Measurements from ENCODE around the gene ABHD4. TPM values are rescaled to one million over a fixed set of nuclear protein-coding genes. Genes with fewer than 3 reads are reported as not detected.
"Not testable (repeated sequence)": the region's sequence is repeated elsewhere in the genome, so short reads cannot be mapped to it uniquely, and the experiment has no call there.

The ABHD4 gene
- total RNA-seq, 1 experiment from 2014 or later, result 9.1 TPM

DNA sequence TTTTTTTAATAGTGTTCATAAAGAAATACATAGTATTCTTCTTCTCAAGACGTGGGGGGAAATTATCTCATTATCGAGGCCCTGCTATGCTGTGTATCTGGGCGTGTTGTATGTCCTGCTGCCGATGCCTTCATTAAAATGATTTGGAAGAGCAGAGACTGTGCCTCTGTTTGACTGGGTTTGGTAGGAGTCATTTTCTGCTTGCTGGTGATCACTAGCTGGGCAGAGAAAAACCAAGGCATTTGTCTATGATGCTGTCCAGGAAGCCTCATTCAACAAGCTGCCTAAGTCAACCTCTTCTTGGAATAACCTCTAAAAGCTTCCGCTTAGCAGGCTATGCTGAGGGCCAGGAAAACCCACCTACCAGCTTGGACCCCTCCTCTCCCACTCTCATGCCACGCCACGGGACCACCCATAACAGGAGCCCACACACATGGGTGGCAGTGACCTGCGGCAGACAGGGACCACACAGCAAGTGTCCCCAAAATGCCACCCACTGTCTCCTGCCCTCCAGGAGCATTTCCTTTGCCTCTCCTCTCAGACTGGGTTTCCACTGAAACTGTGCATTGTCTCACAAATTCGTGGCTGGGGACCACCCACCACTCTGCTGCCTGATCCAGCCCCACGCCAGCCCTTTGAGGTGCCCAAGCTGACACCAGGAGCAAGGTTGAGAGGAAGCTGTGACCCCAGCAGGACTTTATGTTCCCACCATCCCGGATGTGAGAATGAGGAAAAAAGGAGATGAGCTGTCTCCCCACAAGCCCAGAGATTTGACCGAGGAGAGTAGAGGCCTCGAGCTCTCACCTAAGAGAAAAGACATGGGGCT is 45.9 kb upstream of the ABHD4 start:
- TF ChIP-seq CTCF (conservative IDR thresholded peaks at IDR 0.05; ENCODE audit: low read depth, low read length) (no peak), EZH2 (IDR thresholded peaks at IDR 0.05; ENCODE audit: low read length, unreplicated experiment) (no peak), EZH2phosphoT487 (IDR thresholded peaks at IDR 0.05; ENCODE audit: borderline replicate concordance, low read length) (no peak)
- Histone ChIP-seq H3K36me3 (ENCODE audit: low read depth, low read length) (no peaks in the 10 kb centered on the region; the same call in 1 of the 2 replicates), H3K9me2 (replicated peaks; ENCODE audit: low read length) (no peaks in the 10 kb centered on the region), H3K27ac (ENCODE audit: low read length) (no peak overlapping the region), H3K9me3 (ENCODE audit: low read length) (no peaks in the 10 kb centered on the region), H3K79me2 (ENCODE audit: low read length) (no peaks in the 10 kb centered on the region), H3K9ac (ENCODE audit: low read length) (no peak overlapping the region), H2AFZ (ENCODE audit: low read length) (no peak overlapping the region), H3F3A (ENCODE audit: low read length, unreplicated experiment) (no peaks in the 10 kb centered on the region), H4K20me1 (ENCODE audit: low read length) (no peaks in the 10 kb centered on the region), H3K4me2 (ENCODE audit: low read length) (peak overlapping the region; percentile 7), H3K4me1 (ENCODE audit: insufficient read depth, low read length) (peaks cover 58% of the 10 kb centered on the region), H3K4me3 (ENCODE audit: low read length) (no peak overlapping the region), H3K27me3 (ENCODE audit: low read length) (no peaks in the 10 kb centered on the region)
- intact Hi-C loops (cut with micrococcal nuclease), result loop anchor here (10.0 kb wide), 2 partner anchors 77 to 237 kb away; no protein-coding TSS in a partner anchor
- BruUV-seq (replicated peaks), result no TSS peak
- CTCF ChIA-PET, result interaction anchor here (0.8 kb wide), 1 partner anchor 331 kb away, joined by 3 read pairs; no protein-coding TSS in a partner anchor
- no peak for ATAC-seq
- POLR2A ChIA-PET (ENCODE audit: unreplicated experiment), result no interaction called here
- DNase-seq, result no peak

GRCh38 chr14:22552827-22553076 is 45.3 kb upstream of the ABHD4 start:
- Histone ChIP-seq H3K79me2 (ENCODE audit: low read length) (no peaks in the 10 kb centered on the region), H3K9me3 (ENCODE audit: low read length) (no peaks in the 10 kb centered on the region), H3K4me1 (ENCODE audit: insufficient read depth, low read length) (peaks cover 58% of the 10 kb centered on the region), H3K27ac (ENCODE audit: low read length) (no peak overlapping the region), H3K36me3 (ENCODE audit: low read depth, low read length) (no peaks in the 10 kb centered on the region; the same call in 1 of the 2 replicates), H3K9me2 (replicated peaks; ENCODE audit: low read length) (no peaks in the 10 kb centered on the region), H2AFZ (ENCODE audit: low read length) (no peak overlapping the region), H4K20me1 (ENCODE audit: low read length) (no peaks in the 10 kb centered on the region), H3K9ac (ENCODE audit: low read length) (no peak overlapping the region), H3K4me2 (ENCODE audit: low read length) (no peak overlapping the region), H3K27me3 (ENCODE audit: low read length) (no peaks in the 10 kb centered on the region), H3K4me3 (ENCODE audit: low read length) (no peak overlapping the region), H3F3A (ENCODE audit: low read length, unreplicated experiment) (no peaks in the 10 kb centered on the region)
- DNase-seq, result no peak
- no TSS peak for BruUV-seq (replicated peaks)
- no peak for ATAC-seq
- ChIA-PET CTCF (no interaction called here), POLR2A (ENCODE audit: unreplicated experiment) (no interaction called here)
- TF ChIP-seq EZH2phosphoT487 (IDR thresholded peaks at IDR 0.05; ENCODE audit: borderline replicate concordance, low read length) (no peak), CTCF (conservative IDR thresholded peaks at IDR 0.05; ENCODE audit: low read depth, low read length) (no peak), EZH2 (IDR thresholded peaks at IDR 0.05; ENCODE audit: low read length, unreplicated experiment) (no peak)
- intact Hi-C loops (cut with micrococcal nuclease), result loop anchor here (10.0 kb wide), 2 partner anchors 78 to 238 kb away; no protein-coding TSS in a partner anchor

- TF ChIP-seq EZH2phosphoT487 (IDR thresholded peaks at IDR 0.05; ENCODE audit: borderline replicate concordance, low read length) (no peak), EZH2 (IDR thresholded peaks at IDR 0.05; ENCODE audit: low read length, unreplicated experiment) (no peak), CTCF (conservative IDR thresholded peaks at IDR 0.05; ENCODE audit: low read depth, low read length) (no peak)
- intact Hi-C loops (cut with micrococcal nuclease), result loop anchor here (10.0 kb wide), 2 partner anchors 79 to 239 kb away; no protein-coding TSS in a partner anchor
These were observed 44.7 kb upstream of the ABHD4 start for GRCh38 chr14:22553445-22553844.

DNA sequence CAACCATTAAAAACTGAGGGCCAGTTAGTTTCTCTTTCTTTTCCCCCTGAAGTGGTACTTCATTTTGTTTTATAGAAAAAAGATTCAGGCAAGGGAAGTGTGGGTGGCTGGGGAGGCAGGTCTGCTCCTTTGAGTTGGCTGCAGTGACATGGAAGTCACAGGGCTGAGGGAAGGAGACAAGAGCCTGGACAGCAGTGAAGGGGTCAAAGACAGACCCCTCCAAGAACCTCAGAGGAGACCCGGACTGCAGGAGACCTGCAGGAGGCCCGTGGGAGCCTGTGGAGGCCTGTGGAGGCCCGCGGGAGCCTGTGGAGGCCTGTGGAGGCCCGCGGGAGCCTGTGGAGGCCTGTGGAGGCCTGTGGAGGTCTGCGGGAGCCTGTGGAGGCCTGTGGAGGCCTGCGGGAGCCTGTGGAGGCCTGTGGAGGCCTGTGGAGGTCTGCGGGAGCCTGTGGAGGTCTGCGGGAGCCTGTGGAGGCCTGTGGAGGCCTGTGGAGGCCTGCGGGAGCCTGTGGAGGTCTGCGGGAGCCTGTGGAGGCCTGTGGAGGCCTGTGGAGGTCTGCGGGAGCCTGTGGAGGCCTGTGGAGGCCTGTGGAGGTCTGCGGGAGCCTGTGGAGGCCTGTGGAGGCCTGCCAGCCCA is 44.1 kb upstream of the ABHD4 start:
- H3K9me2 ChIP-seq (replicated peaks; ENCODE audit: low read length); H4K20me1 ChIP-seq (ENCODE audit: low read length); H3K27ac ChIP-seq (ENCODE audit: low read length); POLR2A ChIA-PET (ENCODE audit: unreplicated experiment); H3K27me3 ChIP-seq (ENCODE audit: low read length); H3K79me2 ChIP-seq (ENCODE audit: low read length); H2AFZ ChIP-seq (ENCODE audit: low read length); CTCF ChIA-PET; H3F3A ChIP-seq (ENCODE audit: low read length, unreplicated experiment); H3K9me3 ChIP-seq (ENCODE audit: low read length); BruUV-seq (replicated peaks); H3K4me2 ChIP-seq (ENCODE audit: low read length); H3K4me3 ChIP-seq (ENCODE audit: low read length); DNase-seq; H3K9ac ChIP-seq (ENCODE audit: low read length); H3K36me3 ChIP-seq (ENCODE audit: low read depth, low read length); ATAC-seq: not testable (repeated sequence)
- peaks cover 63% of the 10 kb centered on the region for H3K4me1 ChIP-seq (ENCODE audit: insufficient read depth, low read length)
- intact Hi-C loops (cut with micrococcal nuclease), result loop anchor here (10.0 kb wide), 2 partner anchors 79 to 239 kb away; no protein-coding TSS in a partner anchor

More at GRCh38 chr14:22553445-22553844, 44.7 kb upstream of the ABHD4 start:
- Histone ChIP-seq H3F3A (ENCODE audit: low read length, unreplicated experiment) (no peaks in the 10 kb centered on the region), H3K4me1 (ENCODE audit: insufficient read depth, low read length) (peaks cover 63% of the 10 kb centered on the region), H3K27ac (ENCODE audit: low read length) (no peak overlapping the region), H2AFZ (ENCODE audit: low read length) (no peak overlapping the region), H3K36me3 (ENCODE audit: low read depth, low read length) (no peaks in the 10 kb centered on the region; the same call in 1 of the 2 replicates), H3K79me2 (ENCODE audit: low read length) (no peaks in the 10 kb centered on the region), H3K27me3 (ENCODE audit: low read length) (no peaks in the 10 kb centered on the region), H3K9me2 (replicated peaks; ENCODE audit: low read length) (no peaks in the 10 kb centered on the region), H4K20me1 (ENCODE audit: low read length) (no peaks in the 10 kb centered on the region), H3K4me2 (ENCODE audit: low read length) (no peak overlapping the region), H3K4me3 (ENCODE audit: low read length) (no peak overlapping the region), H3K9me3 (ENCODE audit: low read length) (no peaks in the 10 kb centered on the region), H3K9ac (ENCODE audit: low read length) (no peak overlapping the region)
- BruUV-seq (replicated peaks), result no TSS peak
- POLR2A ChIA-PET (ENCODE audit: unreplicated experiment), result no interaction called here
- CTCF ChIA-PET, result no interaction called here
- DNase-seq (no peak), ATAC-seq (no peak)
